ENCODE data around the gene ZNF618. TPM values are rescaled to one million over a fixed set of nuclear protein-coding genes. Genes with fewer than 3 reads are reported as not detected.

The ZNF618 gene, protein sequence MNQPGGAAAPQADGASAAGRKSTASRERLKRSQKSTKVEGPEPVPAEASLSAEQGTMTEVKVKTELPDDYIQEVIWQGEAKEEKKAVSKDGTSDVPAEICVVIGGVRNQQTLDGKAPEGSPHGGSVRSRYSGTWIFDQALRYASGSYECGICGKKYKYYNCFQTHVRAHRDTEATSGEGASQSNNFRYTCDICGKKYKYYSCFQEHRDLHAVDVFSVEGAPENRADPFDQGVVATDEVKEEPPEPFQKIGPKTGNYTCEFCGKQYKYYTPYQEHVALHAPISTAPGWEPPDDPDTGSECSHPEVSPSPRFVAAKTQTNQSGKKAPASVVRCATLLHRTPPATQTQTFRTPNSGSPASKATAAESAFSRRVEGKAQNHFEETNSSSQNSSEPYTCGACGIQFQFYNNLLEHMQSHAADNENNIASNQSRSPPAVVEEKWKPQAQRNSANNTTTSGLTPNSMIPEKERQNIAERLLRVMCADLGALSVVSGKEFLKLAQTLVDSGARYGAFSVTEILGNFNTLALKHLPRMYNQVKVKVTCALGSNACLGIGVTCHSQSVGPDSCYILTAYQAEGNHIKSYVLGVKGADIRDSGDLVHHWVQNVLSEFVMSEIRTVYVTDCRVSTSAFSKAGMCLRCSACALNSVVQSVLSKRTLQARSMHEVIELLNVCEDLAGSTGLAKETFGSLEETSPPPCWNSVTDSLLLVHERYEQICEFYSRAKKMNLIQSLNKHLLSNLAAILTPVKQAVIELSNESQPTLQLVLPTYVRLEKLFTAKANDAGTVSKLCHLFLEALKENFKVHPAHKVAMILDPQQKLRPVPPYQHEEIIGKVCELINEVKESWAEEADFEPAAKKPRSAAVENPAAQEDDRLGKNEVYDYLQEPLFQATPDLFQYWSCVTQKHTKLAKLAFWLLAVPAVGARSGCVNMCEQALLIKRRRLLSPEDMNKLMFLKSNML
- total RNA-seq, result under 1 TPM in 1 of 2 donors, not detected in 1; 0.04 TPM

DNA sequence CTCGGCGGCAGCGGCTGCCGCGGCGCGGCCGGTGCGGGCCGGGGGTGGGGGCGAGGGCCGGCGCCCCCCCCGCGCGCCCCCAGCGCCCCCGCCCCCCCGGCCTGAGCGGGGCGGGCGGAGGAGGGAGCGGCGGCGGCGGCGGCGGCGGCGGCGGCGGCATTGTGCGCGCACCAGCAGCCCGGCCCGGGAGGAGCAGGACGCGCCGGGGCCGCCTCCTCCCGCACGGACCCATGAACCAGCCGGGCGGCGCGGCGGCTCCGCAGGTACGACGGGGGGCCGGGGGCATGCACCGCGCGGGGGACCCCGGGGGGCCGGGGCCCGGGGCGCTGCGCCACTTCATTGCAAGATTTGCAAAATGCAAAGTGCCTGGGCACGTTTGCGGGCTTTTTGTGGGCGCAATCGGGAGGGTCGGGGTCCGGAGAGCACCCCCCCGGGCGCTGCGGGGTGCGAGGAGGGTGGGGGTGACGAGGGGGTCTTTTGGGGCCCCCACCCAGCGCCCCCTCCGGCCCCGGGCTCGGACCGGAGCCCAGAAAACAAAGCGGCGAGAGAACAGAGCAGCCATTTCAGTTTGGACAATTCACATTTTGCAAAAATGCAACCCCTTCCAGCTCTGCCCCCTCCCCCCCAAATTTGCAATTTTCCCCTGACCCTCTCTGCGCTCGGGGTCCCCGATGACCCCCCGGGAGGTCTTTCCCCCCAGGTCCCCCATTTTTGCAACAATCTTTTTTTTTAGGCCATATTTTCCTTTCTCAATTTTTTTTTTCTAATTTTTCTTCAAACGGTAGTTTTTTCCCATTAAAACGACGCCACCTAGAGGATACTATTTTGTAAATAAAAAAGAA lies at the start of gene ZNF618:
Gene ZNF618 (plus strand): TSS at position 159 of the 842 bp plus-strand sequence. CDS start 72 bp downstream, at position 231.
- Mint-ChIP-seq H3K36me3 (ENCODE audit: low read depth) (peaks cover 6% of the 10 kb centered on the region), H3K27ac (peak within 1 kb of the TSS; percentile 62), H3K4me1 (peaks cover 6% of the 10 kb centered on the region), H3K27me3 (peaks cover 16% of the 10 kb centered on the region), H3K9me3 (no peaks in the 10 kb centered on the region), H3K4me3 (peak within 1 kb of the TSS; percentile 90)
- ATAC-seq (replicated peaks), result peak; percentile 68

DNA sequence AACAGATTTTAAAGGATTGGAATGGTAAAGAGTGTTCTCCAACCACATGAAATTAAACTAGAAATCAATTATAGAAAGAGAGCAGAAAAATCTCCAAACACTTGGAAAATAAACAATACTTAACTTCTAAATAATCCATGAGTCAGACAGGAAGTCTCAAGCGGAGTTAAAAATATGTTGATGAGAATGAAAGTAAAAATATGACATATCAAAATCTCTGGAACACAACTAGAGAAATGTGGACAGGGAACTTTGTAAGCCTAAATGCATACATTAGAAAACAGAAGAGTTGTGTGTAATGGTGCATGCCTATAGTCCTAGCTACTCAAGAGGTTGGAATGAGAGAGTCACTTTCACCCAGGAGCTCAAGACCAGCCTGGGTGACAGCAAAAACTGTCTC lies 47.9 kb upstream of the ZNF618 start:
- Mint-ChIP-seq H3K9me3 (peaks cover 8% of the 10 kb centered on the region), H3K4me1 (peaks cover 5% of the 10 kb centered on the region), H3K27ac (no peak overlapping the region), H3K27me3 (peaks cover 24% of the 10 kb centered on the region), H3K4me3 (no peak overlapping the region), H3K36me3 (ENCODE audit: low read depth) (no peaks in the 10 kb centered on the region)
- no peak for ATAC-seq (replicated peaks)

DNA sequence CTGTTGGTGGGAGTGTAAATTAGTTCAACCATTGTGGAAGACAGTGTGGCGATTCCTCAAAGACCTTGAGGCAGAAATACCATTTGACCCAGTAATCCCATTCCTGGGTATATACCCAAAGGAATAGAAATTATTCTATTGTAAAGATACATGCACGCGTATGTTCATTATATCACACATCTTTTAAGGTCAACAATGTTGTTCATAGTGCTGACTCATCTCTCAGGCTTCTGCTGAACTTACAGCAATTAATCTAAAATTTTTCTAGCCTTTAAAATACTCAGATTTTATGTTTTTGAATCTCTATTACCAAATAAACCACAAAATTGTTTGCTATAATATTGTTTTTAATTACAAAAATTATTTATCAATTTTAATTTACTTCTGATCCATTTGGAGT lies 38.8 kb upstream of the ZNF618 start:
- Mint-ChIP-seq H3K27ac (no peak overlapping the region), H3K4me1 (no peaks in the 10 kb centered on the region), H3K36me3 (ENCODE audit: low read depth) (no peaks in the 10 kb centered on the region), H3K4me3 (no peak overlapping the region), H3K9me3 (peaks cover 9% of the 10 kb centered on the region), H3K27me3 (peaks cover 9% of the 10 kb centered on the region)
- ATAC-seq (replicated peaks), result no peak

DNA sequence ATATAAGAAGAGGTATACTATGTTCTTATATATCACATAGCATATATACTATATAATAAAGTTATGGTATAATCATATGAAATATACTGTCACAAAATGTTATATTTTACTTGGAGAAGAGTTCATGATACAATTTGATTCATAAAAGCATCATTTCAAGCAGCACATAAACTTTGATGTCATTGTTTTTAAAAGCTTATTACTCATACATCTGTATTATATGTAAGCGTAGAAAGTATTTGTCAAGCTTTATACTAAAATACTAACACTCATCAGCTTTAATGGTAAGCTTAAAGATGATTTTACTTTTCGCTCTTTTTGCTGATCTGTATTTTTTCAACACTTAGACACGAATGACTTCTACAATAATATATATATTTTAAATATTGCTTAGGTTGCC lies 34.0 kb upstream of the ZNF618 start:
- Mint-ChIP-seq H3K9me3 (peaks cover 5% of the 10 kb centered on the region), H3K36me3 (ENCODE audit: low read depth) (no peaks in the 10 kb centered on the region), H3K4me3 (no peak overlapping the region), H3K27ac (no peak overlapping the region), H3K27me3 (peaks cover 5% of the 10 kb centered on the region), H3K4me1 (no peaks in the 10 kb centered on the region)
- no peak for ATAC-seq (replicated peaks)

DNA sequence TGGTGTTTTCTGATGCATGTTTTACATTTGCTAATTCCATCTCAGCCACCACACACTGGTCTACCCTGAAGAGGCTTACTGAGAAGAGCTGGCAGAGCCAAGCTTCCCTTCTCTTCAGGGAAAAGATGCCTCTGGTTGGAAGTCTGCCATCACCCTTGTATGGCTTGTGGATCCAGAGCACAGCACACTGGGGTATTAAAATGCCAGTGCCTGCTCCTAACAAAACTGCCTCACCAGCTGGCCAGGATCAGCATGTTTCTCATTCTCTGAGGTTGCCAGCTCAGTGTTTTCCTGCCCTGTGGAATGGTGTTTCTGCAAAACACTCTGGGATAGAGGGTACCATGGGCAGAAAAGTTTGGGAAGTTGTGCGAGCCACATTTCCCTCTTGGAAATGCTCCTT lies 31.6 kb upstream of the ZNF618 start:
- no peak overlapping the region for H3K4me3 Mint-ChIP-seq
- H3K27ac Mint-ChIP-seq, result no peak overlapping the region
- no peaks in the 10 kb centered on the region for H3K4me1 Mint-ChIP-seq
- ATAC-seq (replicated peaks), result no peak
- peaks cover 5% of the 10 kb centered on the region for H3K9me3 Mint-ChIP-seq
- H3K36me3 Mint-ChIP-seq (ENCODE audit: low read depth), result no peaks in the 10 kb centered on the region
- peaks cover 4% of the 10 kb centered on the region for H3K27me3 Mint-ChIP-seq

DNA sequence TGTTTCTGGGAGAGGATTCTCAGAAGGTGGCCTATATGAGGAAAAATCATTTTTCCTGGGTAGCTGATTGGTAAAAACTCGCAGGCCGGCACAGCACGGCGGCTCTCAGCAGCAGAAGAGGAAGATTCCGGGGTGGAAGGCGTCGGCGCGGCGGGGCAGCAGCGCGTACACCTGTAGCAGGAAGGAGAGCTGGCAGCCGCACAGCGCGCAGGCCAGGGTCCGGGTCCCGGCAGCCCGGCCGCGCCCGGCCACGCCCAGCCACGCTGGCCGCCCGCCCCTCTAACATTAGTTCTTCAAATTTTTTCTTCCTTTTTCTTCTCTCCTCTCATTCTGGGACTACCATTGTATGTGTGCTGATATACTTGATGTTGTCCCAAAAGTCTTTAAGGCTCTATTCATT lies 24.8 kb upstream of the ZNF618 start:
- Mint-ChIP-seq H3K27ac (no peak overlapping the region), H3K27me3 (peaks cover 20% of the 10 kb centered on the region), H3K4me3 (no peak overlapping the region), H3K36me3 (ENCODE audit: low read depth) (no peaks in the 10 kb centered on the region), H3K4me1 (no peaks in the 10 kb centered on the region), H3K9me3 (peaks cover 10% of the 10 kb centered on the region)
- no peak for ATAC-seq (replicated peaks)

DNA sequence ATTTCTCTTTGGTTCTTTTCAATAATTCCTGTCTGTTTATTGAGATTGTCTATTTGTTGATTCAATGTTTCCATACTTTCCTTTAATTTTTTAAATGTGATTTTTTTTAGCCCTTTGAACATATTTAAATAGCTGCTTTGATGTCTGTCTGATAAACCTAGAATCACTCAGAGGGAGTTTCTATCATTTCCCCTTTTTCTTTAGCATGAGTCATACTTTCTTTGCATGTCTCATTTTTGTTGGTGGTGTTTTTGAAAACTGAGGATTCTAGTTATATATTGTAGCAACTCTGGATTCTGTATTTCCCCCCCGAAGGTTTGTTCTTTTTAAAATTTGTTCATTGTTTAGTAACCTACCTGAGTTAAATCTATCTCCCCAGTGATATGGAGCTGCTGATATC lies 24.2 kb upstream of the ZNF618 start:
- Mint-ChIP-seq H3K36me3 (ENCODE audit: low read depth) (no peaks in the 10 kb centered on the region), H3K9me3 (peaks cover 10% of the 10 kb centered on the region), H3K27me3 (peaks cover 20% of the 10 kb centered on the region), H3K27ac (no peak overlapping the region), H3K4me1 (no peaks in the 10 kb centered on the region), H3K4me3 (no peak overlapping the region)
- ATAC-seq (replicated peaks), result peak; percentile 23

DNA sequence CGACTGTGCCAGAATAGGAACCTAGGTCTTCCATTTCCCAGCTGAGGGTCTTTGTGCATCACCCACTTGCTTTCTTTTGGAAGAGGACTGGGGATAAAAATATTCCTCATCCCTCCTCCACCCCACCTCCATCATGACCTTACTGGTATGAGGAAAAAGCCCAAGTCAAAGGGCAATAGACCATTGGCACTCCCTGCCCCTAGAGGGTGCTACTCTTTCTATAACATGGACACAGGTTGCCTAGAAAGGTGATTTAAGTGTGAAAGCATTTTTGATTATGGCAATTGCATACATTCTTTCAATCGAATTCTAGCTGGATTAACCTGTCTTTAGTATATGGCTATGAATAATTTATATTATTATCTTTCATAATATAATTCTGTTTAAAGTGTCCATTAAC lies 22.8 kb upstream of the ZNF618 start:
- H3K9me3 Mint-ChIP-seq, result peaks cover 10% of the 10 kb centered on the region
- no peak for ATAC-seq (replicated peaks)
- H3K27ac Mint-ChIP-seq, result no peak overlapping the region
- no peaks in the 10 kb centered on the region for H3K4me1 Mint-ChIP-seq
- no peaks in the 10 kb centered on the region for H3K36me3 Mint-ChIP-seq (ENCODE audit: low read depth)
- H3K4me3 Mint-ChIP-seq, result no peak overlapping the region
- H3K27me3 Mint-ChIP-seq, result peaks cover 23% of the 10 kb centered on the region

DNA sequence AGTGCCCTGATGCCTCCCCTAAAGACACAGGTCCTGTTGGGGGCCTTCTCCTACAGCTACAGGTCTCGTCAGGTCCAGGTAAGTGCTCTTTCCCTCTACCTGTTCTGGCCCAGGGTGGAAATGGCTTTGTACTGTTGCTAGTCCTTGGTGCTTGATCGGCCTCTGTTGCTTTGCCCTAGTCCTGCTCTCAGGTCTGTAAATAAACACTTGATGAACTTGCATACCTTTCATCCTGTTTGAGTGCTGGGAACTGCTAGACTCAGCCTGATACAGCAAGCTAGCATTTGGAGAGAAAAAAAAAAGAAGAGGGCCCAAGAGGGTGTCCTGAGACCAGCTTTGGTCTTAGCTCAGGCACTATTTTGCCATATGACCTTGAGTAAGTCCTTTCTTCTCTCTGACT lies 21.8 kb upstream of the ZNF618 start:
- H3K27me3 Mint-ChIP-seq, result peaks cover 23% of the 10 kb centered on the region
- no peak overlapping the region for H3K4me3 Mint-ChIP-seq
- no peaks in the 10 kb centered on the region for H3K36me3 Mint-ChIP-seq (ENCODE audit: low read depth)
- ATAC-seq (replicated peaks), result no peak
- H3K4me1 Mint-ChIP-seq, result no peaks in the 10 kb centered on the region
- H3K9me3 Mint-ChIP-seq, result peaks cover 10% of the 10 kb centered on the region
- H3K27ac Mint-ChIP-seq, result no peak overlapping the region

DNA sequence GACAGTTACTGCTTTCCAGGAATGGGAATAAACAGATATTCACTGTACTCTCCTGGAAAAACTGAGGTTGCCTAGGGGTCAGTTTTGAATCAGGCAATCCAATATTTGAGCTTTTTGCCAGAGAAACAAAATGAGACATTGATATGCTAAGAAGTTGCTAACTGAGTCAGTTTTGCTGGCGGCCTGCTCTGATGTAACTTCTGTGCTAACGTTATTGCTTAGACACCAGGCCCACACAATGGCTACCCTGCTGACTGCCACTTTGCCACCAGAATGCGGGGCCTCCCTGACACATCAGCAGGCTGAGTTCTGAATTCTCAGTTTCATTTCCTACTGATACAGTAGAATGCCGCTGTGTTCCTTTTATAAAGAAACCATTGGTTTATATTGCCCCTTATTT lies 18.2 kb upstream of the ZNF618 start:
- H3K27me3 Mint-ChIP-seq, result peaks cover 29% of the 10 kb centered on the region
- no peak overlapping the region for H3K4me3 Mint-ChIP-seq
- peak; percentile 93 for ATAC-seq (replicated peaks)
- no peaks in the 10 kb centered on the region for H3K4me1 Mint-ChIP-seq
- H3K9me3 Mint-ChIP-seq, result no peaks in the 10 kb centered on the region
- no peak overlapping the region for H3K27ac Mint-ChIP-seq
- H3K36me3 Mint-ChIP-seq (ENCODE audit: low read depth), result no peaks in the 10 kb centered on the region

DNA sequence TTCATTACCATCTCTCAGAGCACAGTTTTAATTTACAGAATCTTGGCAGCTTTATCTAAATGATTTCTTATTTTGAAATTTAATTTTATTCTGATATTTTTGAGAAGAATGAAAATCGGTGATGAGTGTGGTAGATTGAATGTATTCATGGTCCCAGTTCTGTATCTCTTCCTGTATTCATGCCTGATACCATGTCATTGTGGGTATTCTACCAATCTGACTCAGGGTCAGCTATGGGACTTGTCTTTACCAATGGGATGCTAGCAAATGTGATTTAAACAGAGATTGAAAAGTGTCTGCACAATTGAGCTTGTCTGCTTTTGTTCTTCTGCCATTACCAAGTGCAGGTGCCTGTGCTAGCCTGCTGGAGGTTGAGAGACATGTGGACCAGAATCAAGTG lies 17.8 kb upstream of the ZNF618 start:
- peak; percentile 56 for ATAC-seq (replicated peaks)

DNA sequence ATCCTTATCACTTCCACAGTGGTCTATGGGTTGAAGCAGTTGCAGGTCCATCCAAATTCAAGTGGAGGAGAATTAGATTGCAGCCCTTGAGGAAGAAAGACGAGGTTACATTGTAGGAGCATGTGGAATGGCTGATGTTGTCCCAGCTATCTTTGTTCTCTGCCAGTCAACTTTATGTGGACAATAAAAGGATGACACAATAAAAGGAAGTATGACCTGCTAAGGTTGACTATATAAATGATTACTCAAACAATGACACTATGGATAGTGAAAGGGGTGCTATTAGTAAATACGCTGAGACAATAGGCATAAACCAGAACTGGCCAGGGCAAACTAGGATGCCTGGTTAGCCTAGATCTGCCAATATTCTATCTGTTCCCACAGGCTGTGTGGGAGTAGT lies 12.8 kb upstream of the ZNF618 start:
- no peak overlapping the region for H3K4me3 Mint-ChIP-seq
- H3K27me3 Mint-ChIP-seq, result peaks cover 24% of the 10 kb centered on the region
- H3K27ac Mint-ChIP-seq, result no peak overlapping the region
- no peaks in the 10 kb centered on the region for H3K36me3 Mint-ChIP-seq (ENCODE audit: low read depth)
- no peaks in the 10 kb centered on the region for H3K9me3 Mint-ChIP-seq
- H3K4me1 Mint-ChIP-seq, result no peaks in the 10 kb centered on the region
- no peak for ATAC-seq (replicated peaks)

More for the DNA sequence above, 17.8 kb upstream of the ZNF618 start:
- H3K4me1 Mint-ChIP-seq, result no peaks in the 10 kb centered on the region
- no peak overlapping the region for H3K27ac Mint-ChIP-seq
- H3K4me3 Mint-ChIP-seq, result no peak overlapping the region
- H3K9me3 Mint-ChIP-seq, result no peaks in the 10 kb centered on the region
- no peaks in the 10 kb centered on the region for H3K36me3 Mint-ChIP-seq (ENCODE audit: low read depth)
- peaks cover 26% of the 10 kb centered on the region for H3K27me3 Mint-ChIP-seq

DNA sequence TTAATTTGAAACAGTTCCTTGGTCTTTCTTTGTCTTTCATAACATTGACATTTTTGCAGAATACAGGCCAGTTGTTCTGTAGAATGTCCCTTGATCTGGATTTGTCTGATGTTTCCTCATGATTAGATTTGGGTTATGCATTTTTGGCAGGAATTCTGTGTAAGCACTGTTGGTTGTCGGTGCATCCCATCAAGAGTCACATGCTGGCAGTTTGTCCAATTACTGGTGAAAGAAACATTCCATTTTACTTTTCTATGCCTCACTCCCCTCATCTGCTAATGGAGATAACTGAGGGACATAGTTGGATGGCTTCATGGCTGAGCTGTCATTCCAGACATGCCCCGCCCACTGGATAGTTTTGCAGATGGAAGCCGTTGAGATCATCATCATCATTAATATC lies 7.6 kb upstream of the ZNF618 start:
- Mint-ChIP-seq H3K4me3 (no peak overlapping the region), H3K27ac (no peak overlapping the region), H3K9me3 (no peaks in the 10 kb centered on the region), H3K4me1 (no peaks in the 10 kb centered on the region), H3K27me3 (peaks cover 4% of the 10 kb centered on the region), H3K36me3 (ENCODE audit: low read depth) (no peaks in the 10 kb centered on the region)
- ATAC-seq (replicated peaks), result no peak

DNA sequence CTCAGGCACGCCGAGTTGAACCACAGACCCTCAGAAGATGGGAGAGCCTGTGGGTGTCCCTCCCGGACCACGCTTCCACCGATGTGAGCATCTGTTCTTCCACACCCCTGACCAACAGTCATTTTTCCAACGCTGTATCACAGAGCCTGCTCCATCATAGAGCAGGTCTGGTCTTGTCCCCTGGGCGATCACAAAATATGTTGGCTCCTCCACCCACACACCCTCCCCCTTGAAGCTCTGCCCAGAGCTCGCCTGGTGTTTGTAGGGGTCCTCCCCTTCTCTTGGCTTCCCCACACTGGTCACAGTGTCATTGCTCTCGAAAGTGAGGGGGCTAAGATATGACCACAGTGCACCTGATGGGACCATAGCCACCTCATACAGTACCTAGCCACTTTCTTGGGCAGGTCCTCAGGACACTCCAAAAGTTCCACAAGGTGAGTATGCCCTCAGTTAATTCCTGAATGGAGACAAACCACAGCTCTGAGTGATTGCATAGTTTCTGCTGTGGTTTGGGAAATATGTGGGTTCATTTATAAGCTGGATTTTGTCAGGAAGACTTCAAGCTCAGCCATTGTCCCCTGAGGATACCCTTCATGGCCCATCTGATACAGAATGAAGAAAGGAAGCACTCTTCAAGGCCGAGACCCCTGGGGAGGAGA lies 3.5 kb upstream of the ZNF618 start:
- Mint-ChIP-seq H3K4me3 (no peak overlapping the region), H3K9me3 (no peaks in the 10 kb centered on the region), H3K27ac (no peak overlapping the region), H3K4me1 (peaks cover 6% of the 10 kb centered on the region), H3K27me3 (peaks cover 14% of the 10 kb centered on the region), H3K36me3 (ENCODE audit: low read depth) (peaks cover 6% of the 10 kb centered on the region)
- ATAC-seq (replicated peaks), result no peak
